HG02981 (cell line): ENCODE measurements around the gene KCTD6.

ENCODE experiments used
- ATAC-seq: cut with Tn5 transposase; IDR thresholded peaks from one replicate; pipeline ENCODE4 v1.9.1; 2021; ENCODE audit warnings: mild to moderate bottlenecking, moderate library complexity; ENCODE audit not compliant: unreplicated experiment

Gene KCTD6

DNA sequence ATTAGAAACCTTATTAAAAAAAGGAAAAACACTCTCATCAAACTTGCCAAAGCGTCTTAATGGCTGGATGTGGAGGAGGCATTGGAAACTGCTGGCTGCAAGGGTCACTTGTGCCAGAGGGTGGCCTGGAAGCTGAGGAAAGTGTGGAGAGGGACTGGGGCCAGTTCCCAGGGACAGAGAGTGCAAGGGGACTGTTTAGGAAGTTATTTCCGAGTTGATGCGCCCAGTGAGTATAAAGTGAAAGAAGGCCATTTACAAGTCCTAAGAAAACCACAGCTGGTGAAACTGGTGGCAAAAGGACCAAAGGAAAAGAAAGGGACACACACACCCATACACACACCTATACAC lies 7.2 kb upstream of the KCTD6 start:
- ATAC-seq: no peak

DNA sequence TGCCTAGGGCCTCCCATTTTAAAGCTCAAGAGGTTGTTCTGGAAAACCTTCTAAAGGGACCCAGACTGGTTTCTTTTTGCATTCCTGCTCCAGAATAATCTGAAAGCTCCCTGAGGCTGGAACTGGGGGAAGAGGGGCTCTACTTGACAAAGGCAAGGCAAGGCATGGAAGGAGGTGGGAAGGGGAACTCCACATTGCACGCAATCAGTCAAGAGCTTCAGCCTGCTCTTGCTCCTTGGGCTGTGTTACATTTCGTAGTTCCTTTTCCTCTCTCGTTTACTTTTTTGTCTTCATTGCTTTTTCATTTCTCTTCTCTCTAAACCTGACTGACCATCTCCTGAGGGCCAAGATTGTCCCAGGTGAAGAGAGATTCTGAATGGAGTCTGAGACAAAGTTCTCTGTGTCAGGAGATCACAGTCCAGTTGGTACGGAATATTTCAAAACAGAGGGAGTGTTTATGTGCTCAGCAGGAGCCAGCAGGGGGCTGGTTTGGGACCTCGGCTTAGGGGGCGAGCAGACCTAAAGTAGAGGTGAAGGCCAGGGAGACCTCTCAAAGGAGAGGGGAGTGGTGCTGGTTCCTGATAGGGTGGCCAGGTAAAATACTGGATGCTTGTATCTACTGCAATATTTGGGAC lies 6.0 kb upstream of the KCTD6 start:
- no peak for ATAC-seq

DNA sequence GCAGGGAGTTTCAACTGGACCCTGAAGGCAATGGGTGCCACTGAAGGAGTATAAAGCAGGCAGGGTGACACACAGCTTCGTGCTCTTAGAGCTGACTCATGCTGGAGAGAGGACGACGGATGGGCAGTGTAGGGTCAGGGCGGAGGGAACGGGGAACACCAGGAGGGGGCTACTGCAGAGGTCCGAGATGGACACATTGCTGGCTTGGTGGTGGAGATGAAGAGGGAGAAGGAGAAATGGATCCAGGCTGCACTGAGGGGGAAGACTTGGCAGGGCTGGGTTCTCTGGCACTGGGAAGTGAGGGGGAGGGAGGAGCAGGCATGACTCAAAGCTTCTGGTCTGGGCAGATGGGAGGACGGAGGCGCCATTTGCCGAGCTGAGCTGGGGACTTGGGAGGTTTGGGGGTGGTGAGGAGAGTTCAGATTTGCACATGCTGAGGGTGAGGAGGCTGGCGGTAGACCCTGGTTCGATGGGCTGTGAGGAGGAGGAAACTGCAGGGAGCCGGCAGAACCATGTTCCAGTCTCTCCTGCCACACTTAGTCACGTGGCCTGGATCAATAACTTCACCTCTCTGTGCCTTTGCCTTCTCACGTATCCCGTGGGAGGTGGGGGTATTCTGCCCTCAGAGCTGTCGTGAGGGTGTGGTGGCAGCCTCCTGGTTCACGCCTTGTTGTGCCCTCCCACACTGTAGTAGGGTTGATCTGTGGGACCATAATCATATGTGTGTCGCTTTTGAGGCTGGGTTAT lies 4.6 kb upstream of the KCTD6 start:
- ATAC-seq: no peak

DNA sequence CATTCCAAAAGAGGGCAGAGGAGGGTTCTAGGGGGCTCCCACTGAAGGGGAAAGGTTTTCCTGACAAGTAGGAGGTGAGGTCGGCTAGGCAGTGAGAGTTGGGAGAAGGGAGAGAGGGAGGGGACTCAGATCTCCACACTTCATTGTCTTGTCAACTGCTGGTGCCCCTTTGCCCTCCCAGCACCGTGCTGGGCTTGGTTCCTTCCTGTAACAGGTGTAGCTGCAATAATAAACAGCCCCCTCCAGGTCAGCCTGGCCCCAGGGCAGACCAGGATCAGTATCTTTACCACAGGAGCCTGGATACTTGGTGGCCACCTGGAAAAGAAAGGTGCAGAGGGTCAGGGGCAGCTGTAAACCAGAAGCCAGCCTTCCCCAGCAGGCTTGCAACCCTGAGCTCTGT lies 2.9 kb upstream of the KCTD6 start:
- no peak for ATAC-seq

DNA sequence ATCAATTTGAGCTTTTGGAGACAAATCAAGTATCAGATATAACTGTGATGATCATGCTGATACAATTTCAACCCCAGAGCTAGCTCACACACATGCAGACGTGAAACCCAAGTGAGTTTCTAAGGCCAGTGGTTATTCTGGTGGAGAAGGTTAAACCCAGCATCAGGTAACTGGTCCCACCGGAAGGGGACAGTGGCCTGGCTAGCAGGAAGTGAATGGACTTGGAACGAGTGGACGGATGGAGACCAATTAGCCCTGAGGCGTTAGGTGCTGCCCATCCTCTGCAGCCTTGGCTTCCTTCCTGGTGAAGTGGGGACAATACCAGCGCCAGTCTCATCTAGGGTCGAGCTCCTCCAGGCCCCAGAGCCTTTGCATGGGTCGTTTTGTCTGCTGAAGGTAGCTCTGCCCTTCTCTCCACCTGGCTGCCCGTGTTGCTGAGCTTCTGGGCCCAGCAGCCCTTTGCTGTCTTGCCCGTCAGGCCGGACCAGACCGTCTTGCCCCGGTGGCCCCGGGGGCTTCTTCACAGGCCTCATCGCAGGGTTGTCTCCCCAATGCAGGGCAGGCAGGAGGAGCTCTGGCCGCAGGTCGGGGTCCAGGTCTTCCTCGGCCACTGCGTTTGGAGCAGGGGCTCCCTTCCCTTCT lies 915 bp upstream of the KCTD6 start:
- ATAC-seq: no peak

DNA sequence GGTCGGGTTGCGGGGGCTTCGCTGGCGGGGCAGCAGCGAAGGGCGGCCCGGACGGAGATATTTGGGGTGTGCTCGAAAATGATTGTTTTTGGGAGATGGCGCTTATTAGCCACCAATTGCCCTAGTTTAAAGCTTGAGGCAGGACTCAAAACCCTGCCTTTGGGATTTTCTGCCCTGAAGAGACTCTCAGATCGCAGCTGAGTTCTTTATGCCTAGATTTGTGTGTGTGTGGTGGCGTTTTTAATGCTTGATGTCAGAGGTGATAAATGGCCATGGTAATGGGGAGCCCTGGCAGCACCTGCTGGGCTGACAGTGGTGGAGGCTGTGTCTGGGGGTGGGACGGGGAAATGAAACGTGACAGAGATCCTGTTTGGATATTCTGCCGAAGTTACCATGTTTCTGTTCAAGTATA lies 604 bp downstream of the KCTD6 start:
- ATAC-seq: no peak

DNA sequence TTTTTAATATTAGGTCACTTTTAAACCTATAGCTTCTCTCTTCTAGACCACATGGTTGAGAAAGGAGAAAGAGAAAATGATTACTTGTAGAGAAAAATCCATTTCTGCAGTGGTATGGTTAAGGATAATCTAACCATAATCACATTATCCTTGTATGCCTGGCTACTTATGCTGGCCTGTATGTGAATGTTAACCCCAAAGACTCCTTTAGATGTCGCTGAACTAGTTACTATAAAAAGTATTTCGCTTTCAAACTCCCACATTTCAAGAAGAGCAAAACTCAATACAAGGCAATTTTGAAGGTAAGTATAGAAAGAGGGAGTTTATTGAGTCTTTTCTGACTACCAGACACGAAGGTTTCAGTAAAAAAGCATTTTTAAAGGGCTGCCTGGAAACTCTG lies 2.2 kb downstream of the KCTD6 start:
- ATAC-seq: no peak

DNA sequence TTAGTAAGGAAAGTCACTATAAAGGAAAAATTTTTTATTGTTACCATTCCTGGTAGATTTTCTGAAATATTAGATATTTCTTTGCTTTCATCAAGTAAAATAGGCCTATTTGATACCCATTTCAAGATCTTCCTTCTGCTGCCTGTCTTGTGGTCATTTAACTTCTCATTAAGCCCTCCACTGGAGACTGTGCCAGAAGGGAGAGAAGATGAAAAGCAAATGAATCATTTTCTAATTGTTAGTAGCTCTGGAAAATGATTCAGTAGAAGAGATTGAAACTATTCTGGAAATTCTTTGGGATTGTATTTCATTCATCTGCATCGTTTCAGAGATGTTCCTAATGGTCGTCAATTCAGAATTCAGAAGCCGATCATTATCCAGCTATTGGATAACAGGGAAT lies 3.2 kb downstream of the KCTD6 start:
- no peak for ATAC-seq

DNA sequence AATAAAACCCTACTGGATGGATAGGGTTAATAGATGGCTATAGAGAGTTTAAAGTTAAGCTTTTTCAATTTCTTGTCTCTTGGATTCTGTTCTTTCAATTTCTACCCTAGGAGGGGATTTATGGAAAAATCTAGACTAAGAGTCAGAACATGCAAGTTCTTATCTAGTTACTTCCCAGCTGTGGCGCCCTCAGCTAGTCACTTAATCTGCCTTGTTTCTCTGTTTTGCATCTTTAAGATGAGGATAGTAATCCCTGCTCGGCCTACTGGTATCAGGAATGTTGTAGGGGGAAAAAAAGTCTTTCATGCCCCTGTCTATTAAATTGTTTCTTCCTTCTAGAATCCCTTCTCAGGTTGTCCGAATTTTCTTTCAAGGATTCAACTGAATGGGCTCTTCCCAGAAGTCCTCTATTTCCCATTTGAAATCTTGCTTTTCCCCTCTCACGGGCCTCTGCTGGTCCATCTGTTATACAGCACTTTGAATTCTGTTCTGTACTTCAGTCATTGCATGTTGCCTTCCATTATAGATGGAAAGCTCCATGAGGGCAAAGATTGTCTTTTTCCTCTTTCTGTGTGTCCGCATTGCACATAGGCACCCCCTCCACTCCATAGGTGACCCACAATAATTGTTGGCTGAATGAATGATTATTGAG lies 4.4 kb downstream of the KCTD6 start:
- ATAC-seq: no peak

DNA sequence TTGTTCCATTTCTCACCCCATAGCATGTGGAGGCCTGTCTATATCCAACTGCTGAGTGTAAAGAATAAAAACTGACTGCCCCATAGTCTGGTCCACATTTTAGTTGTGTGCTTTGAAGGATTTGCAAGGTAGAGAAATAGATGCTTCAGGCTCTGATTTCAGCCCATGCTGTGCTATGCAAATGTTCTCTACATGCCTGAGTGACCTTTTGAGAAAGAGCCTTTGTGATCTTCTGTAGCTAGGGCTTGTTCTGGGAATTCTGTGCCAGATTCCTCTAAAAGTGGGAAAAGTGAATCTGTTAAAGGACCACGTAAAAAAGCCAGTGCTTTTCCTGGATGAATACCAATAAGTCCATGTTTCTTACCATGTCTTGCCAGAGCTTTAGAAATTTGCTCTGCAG lies 5.2 kb downstream of the KCTD6 start:
- ATAC-seq: no peak

DNA sequence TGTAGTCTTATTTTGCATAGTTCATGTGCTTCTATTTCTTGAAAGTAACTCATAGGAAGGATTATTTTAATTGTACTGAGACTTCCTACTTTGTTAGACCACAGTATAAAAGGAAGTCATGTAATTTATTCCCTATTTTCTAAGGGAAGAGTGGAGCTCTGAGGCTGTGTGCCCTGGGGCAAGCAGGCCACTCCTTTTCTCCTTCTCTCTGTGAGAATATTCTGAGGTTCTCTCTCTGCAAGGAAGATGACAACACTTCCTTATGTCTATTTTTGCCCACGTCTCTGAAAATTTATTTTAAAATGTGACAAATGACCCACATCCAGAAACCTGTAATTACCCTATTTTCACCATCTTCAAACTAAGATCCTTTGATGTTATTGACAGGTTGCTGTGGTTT lies 11.0 kb downstream of the KCTD6 start:
- ATAC-seq: no peak

DNA sequence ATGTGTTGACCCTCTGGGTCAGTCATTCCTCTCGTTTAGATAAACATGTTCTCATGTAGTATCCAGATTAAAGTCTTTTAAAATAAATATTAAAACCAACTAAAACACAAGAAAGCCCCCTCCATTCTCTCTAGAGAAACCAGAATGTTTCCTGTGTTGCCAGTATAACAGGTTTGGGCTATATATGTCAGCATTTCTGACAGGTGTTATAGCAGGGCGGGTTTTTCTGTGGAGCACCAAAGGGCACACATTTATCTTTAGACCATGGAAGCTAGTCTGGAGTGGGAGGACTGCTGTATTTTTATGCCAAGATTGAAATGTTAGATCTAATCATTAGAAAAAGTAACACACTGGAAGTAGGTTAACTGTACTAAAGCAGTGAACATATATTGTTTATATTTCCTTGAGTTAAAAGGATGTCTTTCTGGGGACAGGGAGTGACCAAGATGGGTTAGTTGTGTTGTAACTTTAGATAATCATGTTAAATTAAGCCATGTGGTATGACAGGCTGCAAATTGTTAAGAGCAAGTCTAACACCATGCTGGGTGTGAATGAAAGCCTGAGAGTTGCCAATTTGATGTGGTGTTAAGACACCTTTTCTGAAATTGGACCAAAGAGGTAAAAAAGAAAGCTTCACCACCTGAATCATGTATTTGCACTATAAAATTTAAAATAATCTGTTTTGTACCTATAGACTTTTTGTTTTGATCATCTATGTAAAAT lies 15.6 kb downstream of the KCTD6 start:
- ATAC-seq: no peak

DNA sequence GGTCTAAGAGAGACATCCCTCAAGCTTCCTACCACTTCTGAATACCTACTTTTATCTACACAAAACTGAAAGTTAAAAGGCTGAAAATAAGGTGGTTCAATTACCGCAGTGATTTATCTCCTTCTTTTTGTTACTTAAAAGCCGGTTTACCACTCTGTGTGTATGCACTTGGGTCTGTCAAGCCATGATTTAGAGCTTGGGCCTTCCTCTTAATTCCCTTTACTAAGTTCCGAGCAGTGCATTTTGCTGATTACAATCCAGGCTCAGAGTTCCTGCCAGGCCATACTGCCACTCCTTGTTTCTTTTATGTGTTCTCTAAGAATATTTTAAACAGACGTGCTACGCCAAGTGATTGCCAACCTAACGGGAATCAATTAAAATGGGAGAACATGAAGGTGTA lies 16.5 kb downstream of the KCTD6 start:
- ATAC-seq: no peak

DNA sequence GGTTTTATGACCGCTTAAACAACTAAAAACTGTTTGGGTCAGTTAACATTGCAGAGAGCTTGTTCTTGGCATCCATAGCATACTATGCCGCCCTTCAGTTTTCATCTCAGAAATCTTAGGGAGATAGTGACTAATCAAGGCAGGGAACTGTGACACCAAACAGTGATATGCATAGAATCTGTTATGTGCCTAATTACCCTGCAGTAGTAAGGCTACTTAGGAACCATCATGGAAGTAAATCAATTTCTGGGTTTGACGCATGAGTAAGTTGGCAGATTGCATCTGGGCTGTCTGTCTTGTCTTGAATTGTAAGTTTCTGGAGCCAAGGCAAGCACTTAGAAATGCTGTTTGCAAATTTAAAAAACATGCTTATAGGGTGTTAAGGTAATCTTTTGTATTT lies 22.5 kb downstream of the KCTD6 start:
- ATAC-seq: no peak

DNA sequence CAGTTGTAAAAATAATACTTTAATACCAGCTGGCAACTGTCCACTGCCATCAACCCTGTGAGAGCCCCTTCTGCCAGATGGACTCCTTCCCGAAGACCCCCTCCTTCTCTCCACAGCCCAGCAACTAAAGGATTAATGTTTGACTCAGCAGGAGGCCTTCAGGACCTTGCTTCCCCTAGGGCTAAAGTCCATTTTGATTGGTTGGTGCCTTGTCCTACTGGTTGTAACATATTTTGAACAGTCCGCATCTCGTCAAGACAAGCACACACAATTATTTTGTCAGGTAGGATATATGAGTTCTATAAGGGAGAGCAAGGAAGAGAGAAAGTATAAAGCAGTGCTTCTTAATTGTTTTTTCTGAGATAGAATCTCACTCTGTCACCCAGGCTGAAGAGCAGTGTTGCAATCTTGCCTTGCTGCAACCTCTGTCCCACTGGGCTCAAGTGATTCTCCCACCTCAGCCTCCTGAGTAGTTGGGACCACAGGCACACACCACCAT lies 26.4 kb downstream of the KCTD6 start:
- ATAC-seq: no peak

DNA sequence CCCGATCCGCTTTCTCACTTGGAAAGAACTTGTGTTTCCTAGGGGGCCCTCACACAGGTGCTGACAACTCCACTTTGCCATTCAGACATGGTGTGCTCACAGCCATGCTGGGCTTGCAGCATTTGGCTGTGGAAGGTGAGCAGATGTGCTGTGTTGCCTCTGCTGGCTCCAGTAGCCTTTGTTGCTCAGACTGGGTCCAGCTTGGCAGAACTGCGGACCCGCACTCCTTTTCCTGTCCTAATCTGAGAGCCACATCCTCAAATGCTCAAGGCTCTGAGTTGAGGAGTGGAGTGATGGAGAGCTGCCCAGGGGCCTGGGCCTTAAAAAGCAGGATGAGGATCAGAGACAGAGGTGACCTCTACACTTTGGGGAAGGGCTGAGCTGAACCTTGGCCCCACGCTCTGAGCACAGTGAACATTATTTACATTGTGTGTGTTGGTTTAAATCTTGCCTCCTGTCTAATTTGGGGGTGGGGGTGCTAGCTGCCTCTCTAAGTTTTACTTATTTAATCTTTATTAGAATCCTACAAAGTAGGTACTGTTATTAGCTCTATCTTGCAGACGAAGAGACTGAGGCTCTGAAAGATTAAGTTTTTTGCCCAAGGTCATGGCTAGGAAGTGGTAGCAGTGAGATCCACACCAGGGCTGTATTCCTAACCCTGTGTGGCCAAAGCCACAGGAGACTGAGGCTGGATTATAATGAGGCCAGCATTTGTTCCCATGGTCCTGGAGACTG lies 27.9 kb downstream of the KCTD6 start:
- ATAC-seq: no peak

DNA sequence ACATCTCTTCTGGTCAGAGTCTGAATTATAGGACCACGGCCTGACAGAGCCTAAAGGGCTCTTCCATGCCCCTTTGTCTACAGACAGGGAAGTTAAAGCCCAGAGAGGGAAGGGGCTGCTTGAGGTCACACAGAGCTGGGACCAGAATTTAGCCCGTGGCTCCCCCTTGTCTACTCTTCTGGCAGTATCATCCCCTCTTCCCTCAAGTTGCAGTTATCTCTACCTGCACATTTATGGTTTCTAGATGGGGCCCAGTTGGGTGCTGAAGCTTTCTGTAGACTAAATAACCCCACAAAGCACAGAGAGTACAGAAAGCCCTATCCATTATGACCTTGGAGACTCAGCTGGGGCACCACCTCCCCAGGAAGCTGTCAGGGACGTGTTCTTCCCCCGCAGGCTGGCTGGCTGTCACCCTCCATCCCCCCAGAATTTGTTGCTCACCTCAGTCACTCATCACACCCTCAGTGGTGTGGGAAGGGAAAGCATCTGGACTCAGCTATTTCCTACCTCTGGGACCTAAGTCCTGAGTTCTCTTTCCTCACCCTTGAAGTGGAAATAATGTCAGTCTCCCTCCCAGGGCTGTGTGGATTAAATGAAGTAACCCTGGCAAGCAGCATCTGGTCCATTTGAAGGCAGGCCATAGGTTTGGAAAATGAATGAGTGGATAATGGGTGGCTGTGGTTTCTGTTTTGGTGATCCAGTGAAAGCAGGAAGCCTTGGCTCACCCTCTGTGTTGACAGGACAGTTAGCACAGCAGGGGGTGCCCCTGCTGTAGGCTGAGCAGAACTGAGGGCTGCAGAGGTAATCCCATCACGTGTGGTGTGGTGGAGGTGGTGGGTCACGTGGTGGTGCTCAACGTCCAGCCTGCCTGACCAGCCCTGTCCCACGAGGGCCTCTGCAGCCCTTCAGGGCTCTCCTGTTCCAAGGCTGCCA lies 28.8 kb downstream of the KCTD6 start:
- ATAC-seq: no peak

DNA sequence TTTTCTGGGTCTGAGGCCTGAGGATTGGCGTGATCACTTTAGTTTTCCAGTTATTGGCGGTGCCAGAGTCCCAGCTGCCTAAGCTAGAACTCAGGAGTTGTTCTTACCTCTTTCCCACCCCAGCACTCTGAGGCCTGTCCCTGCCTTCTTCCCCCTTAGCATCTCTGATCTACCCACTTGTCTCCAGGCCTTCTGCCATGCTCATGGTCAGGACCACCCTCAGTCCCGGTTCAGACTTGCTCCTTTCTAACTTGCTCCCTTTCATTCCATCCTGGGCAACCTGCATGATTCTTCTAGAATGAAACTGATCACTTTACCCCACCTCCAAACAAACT lies 29.4 kb downstream of the KCTD6 start:
- ATAC-seq: no peak

DNA sequence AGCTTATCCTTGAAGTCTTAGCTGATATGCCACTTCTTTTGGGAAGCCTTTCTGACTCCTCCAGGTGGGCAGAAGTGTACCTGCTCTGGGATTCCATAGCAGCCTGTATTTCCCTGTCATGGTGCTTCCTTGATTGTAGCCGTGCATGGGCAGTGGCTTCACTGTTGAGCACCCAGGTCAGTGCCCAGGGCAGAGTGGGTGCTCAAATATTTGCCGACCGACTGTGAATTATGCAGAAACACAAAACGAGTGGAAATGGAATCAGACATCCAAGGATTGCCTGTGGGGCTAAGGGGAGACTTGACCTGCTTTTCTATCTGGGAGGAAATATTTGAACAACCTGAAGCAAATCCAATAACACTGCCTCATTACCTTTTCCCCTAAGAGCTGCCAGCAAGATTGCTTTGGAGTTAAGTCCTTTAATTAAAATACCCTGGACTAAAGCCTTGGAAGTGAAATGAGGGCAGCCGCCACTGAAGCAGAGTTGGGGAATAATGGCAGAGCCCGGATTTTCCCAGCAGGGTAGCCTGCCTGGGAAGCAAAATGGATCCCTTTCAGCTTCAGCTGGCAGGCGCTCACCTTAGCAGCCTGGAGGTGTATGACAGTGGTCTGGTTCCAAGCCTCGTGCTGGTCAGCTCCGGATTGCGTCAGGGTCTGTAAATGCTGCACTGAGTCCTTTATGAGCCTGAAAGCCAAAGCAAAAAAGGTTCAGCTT lies 30.2 kb downstream of the KCTD6 start:
- ATAC-seq: no peak
